Right hindlimb (tissue), 1 donor: ENCODE results near the gene CLIP2.
"Not testable (repeated sequence)": the region's sequence is repeated elsewhere in the genome, so short reads cannot be mapped to it uniquely, and the experiment has no call there.

Experiments used
- DNase-seq: peaks from one replicate; pipeline ENCODE4 v3.0.0-alpha.2; 2018

CLIP2 gene

DNA sequence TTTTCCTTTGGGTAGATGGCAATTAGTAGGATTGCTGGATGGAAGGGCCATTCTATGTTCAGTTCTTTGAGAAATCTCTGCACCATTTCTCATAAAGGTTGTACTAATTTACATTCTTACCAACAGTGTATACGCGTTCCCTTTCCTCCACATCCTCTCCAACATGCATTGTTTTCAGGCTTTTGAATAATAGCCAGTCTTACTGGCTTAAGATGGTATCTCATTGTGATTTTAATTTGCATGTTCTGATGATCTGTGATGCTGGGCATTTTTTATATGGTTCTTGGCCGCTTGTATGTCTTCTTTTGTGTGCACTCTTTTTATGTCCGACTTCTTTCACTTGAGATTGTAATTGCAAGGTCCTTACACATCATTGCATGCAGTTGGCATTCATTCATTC, 11.7 kb downstream of the CLIP2 start:
- DNase-seq: no peak

DNA sequence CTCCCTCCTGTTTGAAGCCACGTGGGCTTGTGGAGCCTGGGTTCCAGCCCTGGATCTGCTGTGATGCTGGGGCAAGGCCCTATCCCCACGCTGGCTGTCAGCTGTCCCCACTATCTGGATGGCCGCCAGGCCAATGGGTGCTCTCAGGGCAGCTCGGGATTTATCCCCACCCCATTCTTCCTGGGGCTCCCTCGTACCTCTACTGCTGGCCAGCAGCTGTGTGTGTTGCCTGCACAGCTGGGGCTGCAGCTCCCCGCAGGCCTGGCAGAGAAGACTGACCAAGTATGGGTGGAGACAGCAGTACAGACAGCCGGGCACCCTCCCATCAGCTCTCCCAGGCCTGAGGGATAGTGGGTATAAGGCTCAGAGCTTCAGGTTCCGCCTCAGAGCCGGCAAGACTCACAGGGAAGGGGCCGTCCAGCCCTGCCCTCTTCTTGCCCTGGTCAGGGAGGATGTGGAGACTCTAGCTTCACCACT, 13.6 kb downstream of the CLIP2 start:
- DNase-seq: peak; percentile 56

DNA sequence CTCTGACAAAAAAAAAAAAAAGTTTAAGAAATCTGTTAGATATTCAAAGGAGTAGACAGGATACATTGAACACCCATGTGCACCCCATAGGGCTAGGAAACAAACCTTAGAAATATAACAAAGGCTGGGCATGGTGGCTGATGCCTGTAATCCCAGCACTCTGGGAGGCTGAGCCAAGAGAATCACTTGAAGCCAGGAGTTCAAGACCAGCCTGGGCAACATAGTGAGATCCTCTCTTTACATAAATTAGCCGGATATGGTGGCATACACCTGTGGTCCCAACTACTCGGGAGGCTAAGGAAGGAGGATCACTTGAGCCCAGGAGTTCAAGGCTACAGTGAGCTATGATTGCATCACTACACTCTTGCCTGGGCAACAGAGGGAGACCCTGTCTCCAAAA, 15.3 kb downstream of the CLIP2 start:
- no peak for DNase-seq

DNA sequence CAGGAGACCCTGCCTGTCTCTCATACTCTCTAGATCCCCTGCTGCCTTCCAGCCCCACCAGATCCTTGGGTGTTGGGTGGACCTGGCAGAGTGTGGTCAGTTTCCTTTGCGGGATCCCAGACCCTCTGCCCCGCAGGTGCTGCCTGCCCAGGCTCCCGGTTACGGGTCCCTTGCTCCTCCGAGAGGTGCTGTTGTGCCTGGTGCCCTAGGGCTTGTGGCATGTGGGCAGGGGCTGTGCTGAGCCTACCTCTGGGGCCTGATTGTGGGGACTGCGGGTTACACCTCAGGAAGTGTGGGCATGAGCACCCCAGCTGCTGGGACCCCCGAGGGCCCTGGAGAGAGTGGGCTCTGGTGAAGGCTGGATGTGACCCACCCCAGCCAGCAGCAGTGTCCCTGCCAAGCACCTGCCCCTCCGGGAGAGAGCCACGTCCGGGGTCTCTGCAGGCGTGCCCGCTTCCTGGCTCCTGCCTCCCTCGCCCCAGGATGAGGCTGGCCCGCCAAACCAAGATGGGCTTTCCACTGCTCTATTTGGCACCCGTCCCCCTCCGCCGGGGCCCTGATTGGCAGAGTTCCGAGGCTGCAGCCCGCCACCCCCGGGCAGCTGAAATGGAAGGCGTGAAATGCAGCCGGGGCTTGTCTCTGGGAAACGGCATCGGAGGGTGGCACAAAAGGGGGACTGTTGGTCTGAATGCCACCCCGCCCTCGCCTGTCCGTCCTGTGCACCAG, 17.0 kb downstream of the CLIP2 start:
- DNase-seq: peak; percentile 68

DNA sequence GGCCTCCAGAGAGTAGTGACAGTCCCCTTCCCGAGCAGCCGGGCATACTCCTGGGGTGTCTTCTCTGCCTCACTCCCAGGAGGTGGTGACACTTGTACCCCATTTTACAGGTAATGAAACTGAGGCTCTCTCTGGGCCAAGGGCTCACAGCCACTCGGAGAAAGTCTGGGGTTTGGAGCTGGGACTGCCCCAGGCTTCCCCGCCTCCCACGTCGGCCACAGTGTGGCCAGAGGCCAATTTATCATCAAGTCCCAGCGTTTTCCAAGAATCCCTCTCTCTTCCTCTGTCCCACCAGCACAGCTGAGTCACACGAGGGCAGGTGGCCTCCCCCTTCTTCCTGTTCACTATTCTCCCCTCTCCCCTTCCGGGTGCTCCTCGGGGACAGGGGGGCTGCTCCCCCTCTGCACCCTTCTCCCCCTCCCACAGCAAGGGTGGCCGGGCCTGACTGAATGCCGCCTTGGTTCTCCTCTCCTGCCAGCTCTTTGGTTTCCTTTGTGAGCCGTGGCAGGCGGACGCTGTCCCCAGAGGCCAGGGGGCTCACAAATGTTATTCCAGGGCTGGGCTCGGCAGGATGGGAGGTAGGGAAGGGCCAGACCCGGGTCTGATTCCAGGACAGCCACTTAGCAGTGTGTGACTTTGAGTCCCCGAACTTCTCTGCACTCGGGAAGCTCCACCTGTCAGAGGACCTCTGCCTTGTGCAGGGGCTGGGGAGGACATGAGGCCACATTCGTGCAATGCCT, 17.7 kb downstream of the CLIP2 start:
- DNase-seq: peak; percentile 81

DNA sequence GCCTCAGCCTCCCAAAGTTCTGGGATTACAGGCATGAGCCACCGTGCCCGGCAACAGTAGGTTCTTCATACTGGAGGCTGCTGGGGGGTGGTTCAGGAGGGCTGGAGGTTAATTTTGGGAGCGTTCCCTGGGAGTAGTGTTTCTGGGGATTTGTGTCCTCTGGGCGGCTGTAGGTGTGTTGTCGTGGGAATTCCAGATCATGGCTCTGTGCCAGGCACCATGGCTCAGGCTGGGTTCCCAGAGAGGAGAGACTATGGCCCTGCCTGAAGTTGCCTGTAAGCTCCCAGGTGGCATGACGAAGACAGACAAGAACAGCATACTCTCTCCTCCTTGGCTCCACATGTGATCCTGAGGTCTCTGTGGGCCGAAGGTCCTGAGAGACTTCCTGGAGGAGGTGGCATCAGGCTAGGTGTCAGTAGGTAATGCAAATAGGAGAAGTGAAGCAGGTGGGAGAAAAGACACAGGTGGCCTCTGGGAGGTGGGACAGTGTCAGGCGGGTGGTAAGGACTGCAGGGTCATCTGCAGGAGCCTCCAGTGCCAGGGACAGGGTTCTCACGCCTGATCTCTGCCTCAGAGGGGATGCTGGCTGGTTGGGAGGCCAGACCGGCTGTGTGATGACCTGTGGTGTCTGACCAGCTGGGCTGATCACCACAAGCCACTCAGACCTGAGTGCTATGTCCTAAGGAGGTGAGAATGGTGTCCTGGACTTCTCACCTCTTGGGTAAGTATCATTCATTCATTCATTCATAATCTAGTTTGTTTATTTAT, 18.7 kb downstream of the CLIP2 start:
- DNase-seq: no peak

DNA sequence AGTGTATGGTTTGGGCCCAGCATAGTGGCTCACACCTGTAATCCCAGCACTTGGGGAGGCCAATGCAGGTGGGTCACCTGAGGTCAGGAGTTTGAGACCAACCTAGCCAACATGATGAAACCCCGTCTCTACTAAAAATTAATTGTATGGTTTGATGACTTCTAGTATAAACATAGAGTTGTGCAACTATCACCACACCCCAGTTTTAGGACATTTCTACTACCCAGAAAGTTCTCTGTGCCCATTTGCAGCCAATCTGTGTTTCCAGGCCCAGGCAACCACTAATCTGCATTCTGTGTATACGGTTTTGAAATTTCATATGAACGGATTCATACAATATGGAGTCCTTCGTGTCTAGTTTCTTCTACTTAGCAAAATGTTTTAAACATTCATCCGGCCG, 20.0 kb downstream of the CLIP2 start:
- no peak for DNase-seq

DNA sequence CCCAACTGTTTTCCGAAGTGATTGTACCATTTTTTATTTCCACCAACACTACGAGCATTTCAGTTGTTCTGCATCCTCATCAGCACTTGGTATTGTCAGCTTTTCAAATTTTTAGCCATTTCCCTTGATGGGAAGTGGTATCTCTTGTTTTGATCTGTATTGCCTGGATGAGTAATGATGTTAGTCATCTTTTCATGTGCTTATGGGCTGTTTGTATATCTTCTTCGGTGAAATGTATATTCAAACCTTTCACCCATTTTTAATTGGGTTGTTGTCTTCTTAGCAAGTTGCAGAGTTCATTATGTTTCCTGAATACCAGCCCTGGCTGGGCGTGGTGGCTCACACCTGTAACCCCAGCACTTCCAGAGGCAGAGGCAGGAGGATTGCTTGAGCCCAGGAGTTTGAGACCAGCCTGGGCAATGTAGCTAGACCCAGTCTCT, 22.1 kb downstream of the CLIP2 start:
- no peak for DNase-seq

DNA sequence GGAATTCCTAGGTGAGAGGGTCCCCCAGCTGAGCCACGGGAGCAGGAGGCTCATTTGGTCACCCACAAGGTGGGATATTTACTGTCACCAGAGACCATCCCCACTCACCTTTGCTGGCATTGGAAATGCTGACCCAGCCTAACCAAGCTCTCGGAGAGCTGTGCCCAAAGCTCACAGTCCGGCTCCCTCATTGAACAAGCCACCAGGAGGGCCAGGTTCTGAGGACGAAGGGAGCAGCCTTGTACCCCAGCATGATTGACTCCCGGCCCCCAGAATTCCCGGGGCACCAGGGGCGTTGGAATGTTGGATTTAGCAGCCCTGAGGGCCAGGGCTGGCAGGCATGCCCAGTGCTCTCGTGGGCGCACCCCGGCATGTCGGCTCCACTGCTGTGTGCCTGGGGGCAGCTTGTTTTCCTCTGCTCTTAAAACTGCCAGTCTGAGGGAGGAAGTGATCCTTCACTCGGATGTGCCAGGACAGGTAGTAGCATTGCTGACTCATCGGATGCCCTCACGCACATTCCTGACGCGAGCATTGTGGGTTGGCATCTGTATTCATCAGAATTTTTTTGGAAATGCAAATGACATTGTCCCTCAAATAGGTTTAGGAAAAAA, 23.3 kb downstream of the CLIP2 start:
- DNase-seq: no peak

DNA sequence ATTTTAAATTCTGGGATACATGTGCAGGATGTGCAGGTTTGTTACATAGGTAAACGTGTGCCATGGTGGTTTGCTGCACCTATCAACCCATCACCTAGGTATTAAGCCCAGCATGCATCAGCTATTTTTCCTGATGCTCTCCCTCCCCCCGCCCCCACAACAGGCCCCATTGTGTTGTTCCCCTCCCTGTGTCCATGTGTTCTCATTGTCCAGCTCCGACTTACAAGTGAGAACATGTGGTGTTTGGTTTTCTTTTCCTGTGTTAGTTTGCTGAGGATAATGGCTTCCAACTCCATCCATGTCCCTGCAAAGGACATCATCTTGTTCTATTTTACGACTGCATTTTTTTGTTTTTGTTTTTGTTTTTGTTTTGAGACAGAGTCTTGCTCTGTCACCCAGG, 26.7 kb downstream of the CLIP2 start:
- DNase-seq: not testable (repeated sequence)

DNA sequence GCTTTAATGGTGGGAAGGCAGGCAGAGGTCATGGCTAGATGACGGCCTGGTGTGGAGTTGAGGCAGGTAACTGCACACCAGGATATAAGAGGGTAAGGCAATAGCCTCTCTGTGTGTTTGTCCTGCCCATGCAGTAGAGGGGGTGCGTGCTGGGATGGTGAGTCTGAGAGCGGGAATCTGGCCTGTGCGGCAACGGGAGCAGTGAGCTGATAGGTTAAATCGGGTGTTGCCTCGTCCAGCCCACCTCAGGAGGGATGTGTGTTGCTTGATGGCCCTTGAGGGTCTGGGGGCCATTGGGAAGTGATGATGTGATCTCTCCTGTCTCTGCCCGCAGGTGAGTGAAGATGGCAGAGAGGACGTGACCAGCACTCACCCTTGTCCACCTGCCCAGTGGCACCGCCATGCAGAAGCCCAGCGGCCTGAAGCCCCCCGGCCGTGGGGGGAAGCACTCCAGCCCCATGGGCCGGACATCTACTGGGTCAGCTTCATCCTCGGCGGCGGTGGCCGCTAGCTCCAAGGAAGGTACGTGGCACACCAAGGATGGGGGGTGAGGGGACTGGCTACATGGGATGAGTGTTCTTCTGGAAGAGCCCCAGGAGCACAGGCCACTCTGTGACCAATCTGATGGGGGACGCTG, 28.1 kb downstream of the CLIP2 start:
- DNase-seq: no peak

DNA sequence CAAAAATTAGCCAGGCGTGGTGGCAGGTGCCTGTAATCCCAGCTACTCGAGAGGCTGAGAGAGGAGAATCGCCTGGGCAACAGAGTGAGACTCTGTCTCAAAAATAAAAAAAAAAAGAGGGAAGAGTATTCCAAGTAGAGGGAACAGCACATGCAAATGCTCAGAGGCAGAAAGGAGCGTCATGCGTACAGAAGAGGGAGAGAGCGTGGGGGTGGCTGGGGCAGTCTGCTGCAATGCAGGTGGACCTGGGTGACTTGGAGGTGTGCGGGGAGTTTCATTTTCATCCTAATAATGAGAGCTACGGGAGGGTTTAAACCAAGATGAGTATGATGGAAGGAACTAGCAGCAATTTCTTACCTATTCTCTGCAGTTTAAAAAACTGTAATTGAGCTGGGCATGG, 28.8 kb downstream of the CLIP2 start:
- no peak for DNase-seq

DNA sequence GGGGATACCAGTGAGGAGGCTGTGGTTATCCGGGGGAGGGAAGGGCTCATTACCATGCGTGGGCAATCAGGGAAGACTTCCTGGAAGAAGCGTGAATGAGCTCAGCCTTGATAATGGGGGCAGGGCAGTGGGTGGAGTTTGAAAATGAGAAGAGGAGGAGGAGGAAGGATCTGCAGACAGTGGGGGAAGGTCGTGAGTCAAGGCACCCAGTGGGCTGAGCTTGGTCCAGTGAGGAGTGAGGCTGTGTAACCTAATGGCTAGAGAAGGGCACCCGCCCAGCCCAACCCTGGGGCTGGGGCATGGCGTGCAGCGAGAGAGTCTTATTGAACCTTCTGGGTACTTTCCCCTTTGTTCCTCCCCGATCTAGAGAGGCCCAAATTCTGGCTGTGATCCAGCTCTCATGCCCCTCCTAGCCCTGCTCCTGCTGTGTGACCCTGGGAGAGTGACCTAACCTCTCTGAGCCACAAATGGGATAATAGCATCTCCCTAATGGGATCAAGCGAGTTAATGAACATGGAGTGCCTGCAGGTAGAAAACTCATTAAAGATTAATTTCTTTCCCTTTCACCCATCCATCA, 31.5 kb downstream of the CLIP2 start:
- no peak for DNase-seq

DNA sequence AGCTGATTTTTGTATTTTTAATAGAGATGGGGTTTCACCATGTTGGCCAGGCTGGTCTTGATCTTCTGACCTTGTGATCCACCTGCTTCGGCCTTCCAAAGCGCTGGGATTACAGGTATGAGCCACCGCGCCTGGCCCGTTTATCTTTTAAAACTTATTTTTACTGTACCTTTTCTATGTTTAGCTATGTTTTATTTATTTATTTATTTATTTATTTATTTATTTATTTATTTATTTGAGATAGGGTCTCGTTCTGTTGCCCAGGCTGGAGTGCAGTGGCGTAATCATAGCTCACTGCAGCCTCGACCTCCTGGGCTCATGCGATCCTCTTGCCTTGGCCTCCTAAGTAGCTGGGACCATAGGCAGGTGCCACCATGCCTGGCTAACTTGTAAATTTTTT, 33.7 kb downstream of the CLIP2 start:
- DNase-seq: not testable (repeated sequence)

DNA sequence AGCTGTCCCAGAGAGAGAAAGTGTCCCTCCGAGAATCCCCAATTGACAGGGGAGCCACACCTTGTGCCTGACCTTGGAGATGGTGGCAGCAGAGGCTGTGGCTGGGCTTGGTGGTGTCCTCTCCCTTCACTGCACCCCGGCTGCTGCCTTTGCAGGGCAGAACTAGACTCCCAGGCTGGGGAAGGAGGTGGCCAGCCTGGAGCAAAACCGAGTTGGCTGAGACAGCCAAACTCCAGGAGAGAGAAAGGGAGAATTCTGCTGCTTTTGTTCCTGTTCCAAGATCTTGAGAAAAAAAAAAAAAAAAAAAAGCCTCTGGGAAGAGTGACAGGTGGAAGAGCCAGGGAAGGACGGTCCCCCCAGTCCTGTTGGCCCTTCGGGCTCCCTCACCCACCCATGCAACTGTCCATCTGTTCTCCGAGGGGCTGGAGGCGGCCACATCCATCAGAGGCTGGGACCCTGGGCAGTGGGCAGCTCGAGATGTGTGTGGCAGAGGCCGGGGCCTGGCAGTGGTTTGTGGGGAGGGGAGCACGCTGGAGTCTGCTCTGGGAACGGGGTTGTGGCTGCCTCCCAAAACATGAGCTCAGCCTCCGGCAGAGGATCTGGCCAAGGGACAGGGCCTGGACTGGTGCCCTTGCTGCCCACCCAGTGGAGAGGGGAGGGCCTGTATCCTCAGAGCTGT, 35.5 kb downstream of the CLIP2 start:
- DNase-seq: peak; percentile 82

DNA sequence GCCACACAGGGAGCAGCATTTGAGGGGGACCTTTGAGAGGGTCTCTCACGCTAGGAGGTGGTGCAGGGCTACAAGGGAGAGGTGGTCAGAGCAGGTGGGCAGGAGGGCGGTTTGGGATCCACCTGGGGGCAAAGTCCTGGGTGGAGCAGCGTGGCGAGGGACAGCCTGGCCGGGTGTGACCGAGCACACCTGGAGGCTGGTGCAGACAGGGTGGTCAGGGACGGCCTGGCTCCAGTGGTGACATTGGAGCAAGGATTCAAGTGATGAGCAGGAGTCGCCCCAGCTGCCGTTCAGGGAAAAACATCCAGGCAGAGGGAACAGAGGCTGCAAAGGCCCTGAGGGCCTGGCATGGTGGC, 36.0 kb downstream of the CLIP2 start:
- DNase-seq: no peak

DNA sequence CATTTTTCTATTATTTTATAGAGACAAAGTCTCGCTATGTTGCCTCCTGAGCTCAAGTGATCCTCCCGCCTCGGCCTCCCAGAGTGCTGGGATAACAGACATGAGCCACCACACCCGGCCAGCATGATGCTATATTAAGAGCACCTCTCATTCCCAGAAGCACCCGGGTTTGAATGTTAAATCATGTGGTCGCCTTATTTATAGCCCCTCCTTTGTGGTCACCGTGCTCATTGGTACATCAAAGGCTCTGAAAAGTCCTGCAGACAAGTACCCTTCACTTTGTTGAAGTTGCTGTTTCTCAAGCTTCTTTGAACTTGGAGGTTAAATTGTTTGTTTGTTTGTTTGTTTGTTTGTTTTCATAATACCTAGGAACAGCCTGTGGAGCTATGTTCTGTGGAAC, 40.0 kb downstream of the CLIP2 start:
- DNase-seq: no peak

DNA sequence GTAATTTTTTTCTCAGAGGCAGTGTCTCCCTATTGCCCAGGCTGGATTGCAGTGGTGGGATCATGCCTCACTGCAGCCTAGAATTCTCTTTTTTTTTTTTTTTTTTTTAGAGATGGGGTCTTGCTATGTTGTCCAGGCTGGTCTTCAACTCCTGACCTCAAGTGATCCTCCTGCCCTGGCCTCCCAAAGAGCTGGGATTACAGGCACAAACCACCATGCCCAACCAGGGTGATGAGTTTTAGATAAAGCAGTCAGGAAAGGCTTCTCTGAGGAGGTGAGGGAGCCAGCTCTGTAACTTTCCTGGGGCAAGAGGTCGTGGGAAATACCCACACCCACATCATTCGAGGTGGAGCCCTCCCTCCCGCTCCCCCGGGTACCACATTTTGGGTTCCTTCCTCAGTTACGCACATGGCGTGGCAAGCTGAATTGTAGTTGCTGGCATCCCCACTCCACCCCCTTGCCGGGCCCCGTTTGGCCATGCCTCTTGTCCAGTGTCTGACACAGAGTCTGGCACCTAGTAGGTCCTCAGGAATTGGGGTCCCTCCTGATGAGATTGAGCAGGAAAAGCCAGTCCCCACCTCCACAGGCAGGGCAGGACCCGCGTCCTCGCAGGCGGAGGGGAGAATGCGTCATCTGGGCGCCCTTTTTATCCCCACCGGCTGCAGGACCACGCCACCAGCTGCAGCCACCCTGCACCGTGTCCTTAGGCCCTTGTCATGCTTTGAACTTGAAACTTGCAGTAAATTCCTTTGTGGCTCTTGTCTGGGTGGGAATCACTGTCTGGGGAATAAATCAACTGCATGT, 43.4 kb downstream of the CLIP2 start:
- no peak for DNase-seq

DNA sequence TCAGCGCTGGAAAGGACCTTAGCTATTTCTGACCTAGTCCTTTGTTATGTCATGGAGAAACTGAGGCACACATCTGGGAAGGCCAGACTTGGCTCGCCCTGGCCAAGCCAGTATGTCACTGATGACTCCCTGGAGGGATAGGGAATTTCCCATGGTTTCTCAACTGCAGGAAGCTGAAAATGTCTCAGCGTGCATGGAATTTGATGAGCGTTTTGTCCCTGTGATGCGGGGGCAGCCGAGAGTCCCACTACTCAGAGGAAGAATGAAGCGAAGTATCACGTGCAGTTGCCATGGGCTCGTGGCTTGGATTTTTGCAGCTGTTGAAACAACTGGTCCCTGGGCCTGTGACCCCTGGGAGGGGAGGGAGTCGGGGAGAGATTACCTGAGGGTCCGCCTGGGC, 44.8 kb downstream of the CLIP2 start:
- peak; percentile 54 for DNase-seq

DNA sequence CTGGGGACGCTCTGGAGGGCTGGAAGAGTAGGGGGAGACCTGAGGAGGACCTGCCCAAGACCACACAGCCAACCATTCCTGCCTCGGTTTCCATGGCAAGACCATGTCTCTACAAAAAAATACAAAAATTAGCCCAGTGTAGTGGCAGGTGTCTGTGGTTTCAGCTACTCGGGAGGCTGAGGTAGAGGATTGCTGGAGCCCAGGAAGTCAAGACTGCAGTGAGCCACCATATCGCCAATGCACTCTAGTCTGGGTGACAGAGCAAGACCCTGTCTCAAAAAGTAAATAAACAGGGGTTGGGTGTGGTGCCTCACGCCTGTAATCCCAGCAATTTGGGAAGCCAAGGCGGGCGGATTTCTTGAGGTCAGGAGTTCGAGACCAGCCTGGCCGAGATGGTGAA, 48.7 kb downstream of the CLIP2 start:
- no peak for DNase-seq
